Thoracic aorta (tissue), 2 donors: ENCODE results near the gene TAF12. TPM values are rescaled to one million over a fixed set of nuclear protein-coding genes. Genes with fewer than 3 reads are reported as not detected.
"Not testable (repeated sequence)": the region's sequence is repeated elsewhere in the genome, so short reads cannot be mapped to it uniquely, and the experiment has no call there.

ENCODE experiments used
- ATAC-seq: fragments of 150-250 bp; one replicate; pipeline ENCODE4 v1.8.0; 2017; ENCODE audit warnings: low read depth; ENCODE audit not compliant: insufficient number of reproducible peaks, low FRiP score
- DNase-seq: peaks from one replicate; pipeline ENCODE4 v3.0.0-alpha.2; 2020; ENCODE audit warnings: low spot score
- H3K27ac ChIP-seq, 2 donors: fragments of 200-600 bp; sonication (generic); 1 replicate in 1 of 2; 2 replicates in 1 of 2; pipeline ENCODE4 v1.5.1; 2016; ENCODE audit warnings: mild to moderate bottlenecking in 2 of 2, moderate library complexity in 2 of 2
- H3K27me3 ChIP-seq: fragments of 200-600 bp; sonication (generic); replicated peaks from 2 replicates; pipeline ENCODE4 v1.6.0; 2016; ENCODE audit warnings: mild to moderate bottlenecking; ENCODE audit not compliant: insufficient read depth
- H3K36me3 ChIP-seq: fragments of 200-600 bp; sonication (generic); one replicate; pipeline ENCODE4 v1.5.1; 2016
- H3K4me1 ChIP-seq, 2 donors: fragments of 200-600 bp; sonication (generic); 1 replicate in 1 of 2; 2 replicates in 1 of 2; pipeline versions ENCODE4 v1.5.1 to v1.6.0; 2016; ENCODE audit warnings: low read depth in 2 of 2, mild to moderate bottlenecking in 1 of 2; ENCODE audit not compliant: control insufficient read depth in 1 of 2
- H3K4me3 ChIP-seq: fragments of 200-600 bp; sonication (generic); 2 replicates; pipeline ENCODE4 v1.5.1; 2016; ENCODE audit warnings: mild to moderate bottlenecking
- H3K9me3 ChIP-seq: fragments of 200-600 bp; sonication (generic); 2 replicates; pipeline ENCODE4 v1.5.1; 2016
- total RNA-seq, 2 donors: library from RNA; depleted of rRNA; stranded (reverse); fragments of >200 nt; gene quantifications; one replicate each; pipeline versions ENCODE4 v1.1.0 to v1.2.3, GENCODE V29; 2016
- TF ChIP-seq, protein P1 (sequence below): fragments of 200-600 bp; sonication (generic); IDR thresholded peaks from one replicate; pipeline ENCODE4 v1.5.1; 2019; ENCODE audit warnings: antibody characterized with exemption

Gene TAF12
- total RNA-seq, 2 donors from 2014 or later = 11.7 to 17.2 TPM

DNA sequence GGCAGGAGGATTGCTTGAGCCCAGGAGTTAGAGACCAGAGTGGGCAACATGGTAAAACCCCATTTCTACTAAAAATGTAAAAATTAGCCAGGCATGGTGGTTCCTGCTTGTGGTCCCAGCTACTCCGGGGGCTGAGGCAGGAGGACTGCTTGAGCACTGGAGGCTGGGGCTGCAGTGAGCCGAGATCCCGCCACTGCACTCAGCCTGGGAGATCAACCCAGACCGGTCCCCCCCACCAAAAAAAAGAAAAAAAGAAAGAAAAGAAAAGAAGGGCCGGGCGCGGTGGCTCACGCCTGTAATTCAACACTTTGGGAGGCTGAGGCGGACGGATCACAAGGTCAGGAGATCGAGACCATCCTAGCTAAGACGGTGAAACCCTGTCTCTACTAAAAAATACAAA is 23.9 kb upstream of the TAF12 start:
- H3K27me3 ChIP-seq = no peaks in the 10 kb centered on the region
- H3K4me3 ChIP-seq = no peak overlapping the region
- no peak for ATAC-seq
- H3K27ac ChIP-seq = no peak overlapping the region
- TF ChIP-seq, protein P1, sequence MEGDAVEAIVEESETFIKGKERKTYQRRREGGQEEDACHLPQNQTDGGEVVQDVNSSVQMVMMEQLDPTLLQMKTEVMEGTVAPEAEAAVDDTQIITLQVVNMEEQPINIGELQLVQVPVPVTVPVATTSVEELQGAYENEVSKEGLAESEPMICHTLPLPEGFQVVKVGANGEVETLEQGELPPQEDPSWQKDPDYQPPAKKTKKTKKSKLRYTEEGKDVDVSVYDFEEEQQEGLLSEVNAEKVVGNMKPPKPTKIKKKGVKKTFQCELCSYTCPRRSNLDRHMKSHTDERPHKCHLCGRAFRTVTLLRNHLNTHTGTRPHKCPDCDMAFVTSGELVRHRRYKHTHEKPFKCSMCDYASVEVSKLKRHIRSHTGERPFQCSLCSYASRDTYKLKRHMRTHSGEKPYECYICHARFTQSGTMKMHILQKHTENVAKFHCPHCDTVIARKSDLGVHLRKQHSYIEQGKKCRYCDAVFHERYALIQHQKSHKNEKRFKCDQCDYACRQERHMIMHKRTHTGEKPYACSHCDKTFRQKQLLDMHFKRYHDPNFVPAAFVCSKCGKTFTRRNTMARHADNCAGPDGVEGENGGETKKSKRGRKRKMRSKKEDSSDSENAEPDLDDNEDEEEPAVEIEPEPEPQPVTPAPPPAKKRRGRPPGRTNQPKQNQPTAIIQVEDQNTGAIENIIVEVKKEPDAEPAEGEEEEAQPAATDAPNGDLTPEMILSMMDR = no peak
- H3K4me1 ChIP-seq = peaks cover 4 to 11% of the 10 kb centered on the region in 2 donors
- no peak for DNase-seq
- no peaks in the 10 kb centered on the region for H3K36me3 ChIP-seq
- H3K9me3 ChIP-seq = no peaks in the 10 kb centered on the region

DNA sequence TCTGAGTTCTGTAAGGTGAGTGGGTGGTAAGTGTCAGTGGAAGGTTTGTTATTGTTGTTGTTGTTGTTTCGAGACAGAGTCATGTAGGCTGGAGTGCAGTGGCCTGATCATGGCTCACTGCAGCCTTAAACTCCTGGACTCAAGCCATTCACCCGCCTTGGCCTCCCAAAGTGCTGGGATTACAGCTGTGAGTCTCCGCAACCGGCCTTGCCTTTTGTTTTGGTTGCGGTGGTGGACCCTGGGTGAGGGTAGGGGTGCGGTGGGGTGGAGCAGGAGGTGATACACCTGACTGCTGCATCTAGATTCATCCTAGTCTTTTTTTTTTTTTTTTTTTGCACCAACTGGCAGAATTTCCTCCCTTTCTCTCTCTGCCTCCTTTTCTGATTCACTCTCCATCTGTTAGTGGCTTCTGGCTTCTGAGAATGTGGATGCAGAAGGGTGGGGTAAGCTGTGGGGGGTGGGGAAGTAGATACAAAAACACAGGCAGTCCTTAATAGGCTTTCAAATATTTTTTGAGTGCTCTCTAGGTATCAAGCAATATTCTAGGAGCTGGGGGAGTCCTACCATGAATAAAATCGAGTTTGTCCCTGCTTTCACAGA is 21.1 kb upstream of the TAF12 start:
- DNase-seq (no peak), ATAC-seq (no peak)
- TF ChIP-seq, protein P1 = no peak
- Histone ChIP-seq H3K36me3 (no peaks in the 10 kb centered on the region), H3K4me1 (peaks cover 4 to 11% of the 10 kb centered on the region in 2 donors), H3K9me3 (no peaks in the 10 kb centered on the region), H3K27me3 (no peaks in the 10 kb centered on the region), H3K27ac (no peak overlapping the region), H3K4me3 (no peak overlapping the region)

DNA sequence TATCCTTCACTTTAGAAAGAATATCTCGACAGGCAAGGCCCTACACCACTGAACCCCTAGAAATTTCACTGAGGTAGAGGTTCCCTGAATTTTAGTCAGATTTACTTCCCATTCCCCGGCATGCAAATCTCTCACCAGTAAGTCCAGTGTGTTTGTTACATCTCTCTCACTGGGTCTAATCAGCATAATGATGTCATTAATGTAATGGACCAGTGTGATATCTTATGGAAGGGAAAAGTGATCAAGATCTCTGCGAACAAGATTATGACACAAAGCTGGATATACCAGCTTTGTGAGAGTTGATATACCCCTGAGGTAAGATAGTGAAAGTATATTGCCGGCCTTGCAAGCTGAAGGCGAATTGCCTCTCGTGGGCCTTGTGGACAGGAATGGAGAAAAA is 13.5 kb upstream of the TAF12 start:
- Histone ChIP-seq H3K27ac (no peak overlapping the region), H3K27me3 (no peaks in the 10 kb centered on the region), H3K4me1 (no peaks in the 10 kb centered on the region), H3K9me3 (no peaks in the 10 kb centered on the region), H3K4me3 (no peak overlapping the region), H3K36me3 (no peaks in the 10 kb centered on the region)
- TF ChIP-seq, protein P1 = no peak
- no peak for DNase-seq
- no peak for ATAC-seq

DNA sequence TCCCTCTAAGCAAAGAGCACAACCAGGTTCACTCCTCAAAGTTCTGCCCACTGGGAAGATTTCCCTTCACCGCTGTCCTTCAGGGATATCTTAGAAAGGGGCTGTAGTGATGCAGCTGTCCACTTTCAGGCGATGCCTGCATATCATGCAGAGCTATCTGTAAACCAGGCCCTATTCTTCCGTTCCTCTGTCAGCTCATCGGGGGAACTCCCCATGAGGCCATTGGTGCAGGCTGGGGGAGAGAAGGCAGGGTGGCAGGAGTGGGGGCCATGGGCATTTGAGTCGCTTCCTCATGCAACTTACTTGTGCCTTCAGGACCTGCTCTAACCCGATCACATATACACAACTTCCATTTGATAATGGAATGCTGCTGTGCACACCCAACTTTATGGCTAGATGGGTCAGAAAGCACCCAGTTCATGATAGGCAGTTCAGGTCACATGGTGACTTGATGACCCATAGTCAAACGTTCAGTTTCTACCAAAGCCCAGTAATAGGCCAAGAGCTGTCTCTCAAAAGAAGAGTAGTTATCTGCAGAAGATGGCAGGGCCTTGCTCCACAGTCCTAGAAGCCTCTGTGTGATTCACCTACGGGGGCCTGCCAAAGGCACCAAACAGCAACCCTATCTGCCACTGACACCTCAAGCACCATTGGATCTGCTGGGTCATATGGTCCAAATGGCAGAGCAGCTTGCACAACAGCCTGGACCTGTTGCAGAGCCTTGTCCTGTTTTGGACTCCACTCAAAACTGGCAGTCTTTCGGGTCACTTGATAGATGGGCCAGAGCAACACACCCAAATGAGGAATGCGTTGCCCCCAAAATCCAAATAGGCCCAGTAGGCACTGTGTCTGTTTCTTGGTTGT is 12.8 kb upstream of the TAF12 start:
- not testable (repeated sequence) for DNase-seq, H3K9me3 ChIP-seq, H3K36me3 ChIP-seq, ATAC-seq, H3K4me1 ChIP-seq, H3K4me3 ChIP-seq, H3K27me3 ChIP-seq, H3K27ac ChIP-seq

DNA sequence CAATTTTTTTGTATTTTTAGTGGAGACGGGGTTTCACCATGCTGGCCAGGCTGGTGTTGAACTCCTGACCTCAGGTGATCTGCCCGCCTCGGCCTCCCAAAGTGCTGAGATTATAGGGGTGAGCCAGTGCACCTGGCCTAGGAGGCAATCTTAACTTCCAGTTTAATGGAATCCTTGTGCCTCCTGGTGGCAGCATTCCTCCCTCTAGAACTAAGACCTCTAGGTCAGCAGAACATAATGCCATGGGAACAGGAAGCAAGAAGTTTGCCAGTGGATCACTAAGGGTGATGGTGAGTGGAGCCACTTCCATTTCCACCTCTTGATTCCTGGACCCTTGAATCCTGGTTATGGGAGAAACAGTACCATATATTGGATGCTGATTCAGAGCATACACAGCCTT is 11.0 kb upstream of the TAF12 start:
- not testable (repeated sequence) for H3K36me3 ChIP-seq, H3K27ac ChIP-seq, H3K27me3 ChIP-seq, DNase-seq, H3K4me3 ChIP-seq, ATAC-seq, H3K9me3 ChIP-seq, H3K4me1 ChIP-seq

DNA sequence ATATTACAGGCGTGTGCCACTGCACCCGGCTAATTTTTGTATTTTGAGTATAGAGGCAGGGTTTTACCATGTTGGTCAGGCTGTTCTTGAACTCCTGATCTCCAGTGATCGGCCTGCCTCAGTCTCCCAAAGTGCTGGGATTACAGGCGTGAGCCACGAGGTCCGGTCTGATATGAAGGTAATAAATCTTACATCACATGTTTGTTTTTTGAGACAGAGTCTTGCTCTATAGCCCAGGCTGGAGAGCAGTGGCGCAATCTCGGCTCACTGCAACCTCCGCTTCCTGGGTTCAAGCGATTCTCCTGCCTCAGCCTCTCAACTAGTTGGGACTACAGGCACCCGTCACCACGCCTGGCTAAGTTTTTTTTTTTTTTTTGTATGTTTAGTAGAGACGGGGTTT is 10.2 kb upstream of the TAF12 start:
- not testable (repeated sequence) for H3K27ac ChIP-seq, H3K9me3 ChIP-seq, ATAC-seq, H3K36me3 ChIP-seq, H3K27me3 ChIP-seq, H3K4me1 ChIP-seq, H3K4me3 ChIP-seq, DNase-seq
